HFF-Myc (cell line): ENCODE data around the gene IPO7.

Source experiments
- DNase-seq: peaks from one replicate; pipeline ENCODE4 v3.0.0-alpha.2; 2011; ENCODE audit warnings: low read depth; ENCODE audit errors: extremely low read depth
- H3K4me3 ChIP-seq: replicated peaks from 2 replicates; pipeline ENCODE4 v1.5.1; 2011; ENCODE audit warnings: low read depth, mild to moderate bottlenecking, control low read depth, low read length
- TF ChIP-seq, protein P1 (sequence below): IDR thresholded peaks from 2 replicates; pipeline ENCODE4 v1.5.1; 2012; ENCODE audit warnings: mild to moderate bottlenecking, low read depth, low read length, control low read depth; ENCODE audit errors: missing control alignments

IPO7 gene

GRCh38 chr11:9362393-9362863 is 22.0 kb upstream of the IPO7 start:
- TF ChIP-seq, protein P1, sequence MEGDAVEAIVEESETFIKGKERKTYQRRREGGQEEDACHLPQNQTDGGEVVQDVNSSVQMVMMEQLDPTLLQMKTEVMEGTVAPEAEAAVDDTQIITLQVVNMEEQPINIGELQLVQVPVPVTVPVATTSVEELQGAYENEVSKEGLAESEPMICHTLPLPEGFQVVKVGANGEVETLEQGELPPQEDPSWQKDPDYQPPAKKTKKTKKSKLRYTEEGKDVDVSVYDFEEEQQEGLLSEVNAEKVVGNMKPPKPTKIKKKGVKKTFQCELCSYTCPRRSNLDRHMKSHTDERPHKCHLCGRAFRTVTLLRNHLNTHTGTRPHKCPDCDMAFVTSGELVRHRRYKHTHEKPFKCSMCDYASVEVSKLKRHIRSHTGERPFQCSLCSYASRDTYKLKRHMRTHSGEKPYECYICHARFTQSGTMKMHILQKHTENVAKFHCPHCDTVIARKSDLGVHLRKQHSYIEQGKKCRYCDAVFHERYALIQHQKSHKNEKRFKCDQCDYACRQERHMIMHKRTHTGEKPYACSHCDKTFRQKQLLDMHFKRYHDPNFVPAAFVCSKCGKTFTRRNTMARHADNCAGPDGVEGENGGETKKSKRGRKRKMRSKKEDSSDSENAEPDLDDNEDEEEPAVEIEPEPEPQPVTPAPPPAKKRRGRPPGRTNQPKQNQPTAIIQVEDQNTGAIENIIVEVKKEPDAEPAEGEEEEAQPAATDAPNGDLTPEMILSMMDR = no peak
- no peak for DNase-seq
- no peak overlapping the region for H3K4me3 ChIP-seq

DNA sequence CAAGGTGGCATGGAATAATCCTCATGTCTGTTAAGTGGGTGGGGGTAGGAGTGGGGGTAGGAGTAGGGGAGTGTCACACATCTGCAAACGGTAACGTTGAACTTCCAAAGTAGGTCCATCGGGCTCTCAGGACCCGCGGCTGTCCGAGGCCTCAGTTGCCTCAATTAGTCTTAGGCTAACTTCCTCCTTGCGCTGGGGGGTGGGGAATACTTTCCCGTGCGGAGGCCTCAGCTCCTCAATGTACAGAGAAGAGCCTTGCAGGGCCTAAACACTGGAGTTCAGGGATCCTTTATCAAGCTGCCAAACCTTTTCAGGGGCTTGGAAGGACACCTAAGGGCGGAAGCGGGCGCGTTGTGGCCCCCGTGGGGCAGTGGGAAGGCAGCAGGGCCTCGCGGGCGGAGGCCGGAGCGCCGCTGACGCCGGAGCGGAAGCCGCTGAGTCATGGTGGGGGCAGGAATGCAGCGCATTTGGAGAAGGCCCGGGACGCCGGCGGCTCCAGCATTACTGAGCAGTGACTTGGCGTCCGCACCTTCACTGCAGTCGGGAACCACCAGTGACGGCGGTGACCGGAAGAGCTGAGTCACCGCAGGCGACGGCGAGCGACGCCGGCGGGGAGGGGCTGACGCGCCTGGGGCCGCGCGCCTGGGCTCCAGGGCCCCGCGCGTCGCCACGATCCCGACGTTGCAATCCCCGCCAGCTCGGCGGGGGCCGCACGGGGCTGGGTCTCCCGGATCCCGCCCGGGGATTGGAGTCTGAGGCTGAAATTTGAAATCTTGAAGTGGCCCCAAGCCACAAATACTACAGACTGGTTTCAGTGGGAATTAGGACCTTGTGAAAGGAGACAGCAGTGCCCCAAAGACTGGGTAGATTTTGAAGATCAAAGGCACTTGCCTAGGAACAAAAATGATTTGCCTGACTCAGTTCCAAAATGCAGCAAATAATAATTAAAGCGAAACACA is 20.2 kb upstream of the IPO7 start:
- peak overlapping the region; percentile 34 for H3K4me3 ChIP-seq
- DNase-seq = peak; percentile 86
- TF ChIP-seq, protein P1 = no peak

DNA sequence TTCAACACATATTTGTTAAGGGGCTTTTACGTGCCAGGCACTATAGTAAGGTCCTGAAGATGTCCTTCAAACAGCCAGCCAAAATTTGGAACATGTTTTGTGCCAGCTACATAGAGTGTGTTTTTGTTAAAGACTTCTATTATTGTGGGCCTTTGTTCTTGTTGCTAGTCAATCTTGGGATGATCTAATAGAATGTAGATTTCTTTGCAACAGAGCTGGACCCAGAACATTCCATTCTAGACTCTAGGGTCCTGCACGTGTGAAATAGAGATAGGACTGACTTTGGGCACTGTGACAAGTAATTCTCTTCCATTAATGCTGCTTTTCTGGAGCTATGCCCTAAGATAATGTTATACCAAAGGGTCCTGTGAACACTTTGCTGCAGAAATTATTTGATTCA is 16.9 kb upstream of the IPO7 start:
- TF ChIP-seq, protein P1 = no peak
- no peak overlapping the region for H3K4me3 ChIP-seq
- DNase-seq = no peak

GRCh38 chr11:9377036-9377435 is 7.4 kb upstream of the IPO7 start:
- no peak for DNase-seq
- TF ChIP-seq, protein P1 = no peak
- H3K4me3 ChIP-seq = no peak overlapping the region

- no peak for DNase-seq
- no peak overlapping the region for H3K4me3 ChIP-seq
- TF ChIP-seq, protein P1 = no peak
Measured at GRCh38 chr11:9379041-9379440, 5.4 kb upstream of the IPO7 start.

- TF ChIP-seq, protein P1 = no peak
- H3K4me3 ChIP-seq = no peak overlapping the region
- no peak for DNase-seq
Measured at GRCh38 chr11:9380773-9381172, 3.7 kb upstream of the IPO7 start.
